Measurements from ENCODE around the gene ASPSCR1. TPM values are rescaled to one million over a fixed set of nuclear protein-coding genes. Genes with fewer than 3 reads are reported as not detected.

Gene ASPSCR1
- total and polyA plus RNA-seq, 9 of the 15 experiments (the other 6 are each of a cell fraction or from before 2014, with no cell fraction given): 0.90 to 36.9 (median 11.6) TPM

DNA sequence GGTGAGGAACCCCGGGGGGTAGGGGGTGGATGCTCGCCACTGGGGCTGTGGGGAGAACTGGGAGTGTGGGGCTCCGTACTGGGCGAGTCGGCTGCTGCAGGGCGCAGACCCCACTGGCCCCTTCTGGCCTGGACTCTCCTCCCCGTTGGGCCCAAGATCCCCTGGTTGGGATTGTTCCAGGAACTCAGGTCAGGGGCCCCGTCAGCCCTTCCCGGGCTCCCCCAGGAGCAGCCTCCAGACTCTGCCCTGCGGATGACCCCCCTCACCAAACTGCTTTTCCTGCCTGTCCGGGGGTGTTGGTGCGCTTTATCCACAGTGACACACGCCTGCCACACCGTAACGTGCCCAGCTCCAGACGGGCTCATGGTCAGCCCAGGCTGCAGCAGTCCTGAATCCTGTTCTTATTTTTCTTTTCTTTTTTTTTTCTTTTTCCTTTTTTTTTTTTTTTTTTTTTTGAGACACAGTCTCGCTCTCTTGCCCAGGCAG lies 24.2 kb downstream of the ASPSCR1 start (continued):
- TF ChIP-seq ZZZ3 (IDR thresholded peaks at IDR 0.05) (no peak), ZNF644 (tag; IDR thresholded peaks at IDR 0.05; ENCODE audit: low read depth) (no peak), ASH1L (IDR thresholded peaks at IDR 0.05; ENCODE audit: borderline replicate concordance, low read depth, partially characterized antibody) (no peak)

DNA sequence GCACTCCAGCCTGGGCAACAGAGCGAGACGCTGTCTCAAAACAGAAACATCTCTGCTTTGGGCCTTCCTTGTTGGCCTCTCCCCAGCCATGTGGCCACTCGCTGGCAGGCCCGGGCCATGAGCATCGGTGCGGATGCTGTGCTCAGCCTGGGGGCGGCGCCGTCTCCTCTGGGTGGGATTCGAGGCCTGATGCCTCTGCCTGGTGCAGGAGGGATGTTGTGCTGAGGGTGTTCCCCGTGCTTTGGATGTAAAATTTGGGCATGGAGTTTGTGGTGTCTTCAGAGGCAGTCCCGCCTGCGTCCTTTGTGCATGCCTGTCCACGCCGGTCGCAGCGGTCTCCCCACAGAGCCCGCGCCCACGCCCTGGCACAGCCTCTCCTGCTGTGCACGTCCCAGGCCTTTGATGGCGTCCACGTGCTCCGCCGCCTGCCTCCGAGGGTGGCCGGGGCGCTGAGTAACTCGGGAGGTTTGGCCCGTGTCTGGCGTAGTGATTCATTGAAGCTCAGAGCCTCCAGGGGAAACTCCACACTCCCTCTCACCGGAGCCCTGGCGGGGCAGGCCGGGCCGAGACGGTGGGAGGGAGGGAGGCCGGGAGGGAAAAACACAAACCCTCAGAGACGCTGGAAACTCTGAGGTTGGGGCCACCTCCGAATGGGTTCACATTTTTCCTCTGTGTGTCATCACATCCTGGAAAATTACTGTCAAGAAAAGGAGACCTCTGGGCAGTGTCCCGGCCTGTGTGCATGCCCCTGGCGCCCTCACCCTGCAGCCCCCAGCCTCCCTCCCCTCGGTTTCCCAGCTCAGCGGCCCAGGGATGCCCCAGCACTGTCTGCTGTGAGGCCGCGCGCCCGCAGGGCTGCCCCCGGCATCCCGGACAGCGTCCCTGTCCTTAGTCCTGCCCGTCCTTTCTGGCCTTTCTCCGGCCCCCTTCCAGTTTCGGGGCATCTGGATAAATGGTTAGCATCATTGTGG lies 26.3 kb downstream of the ASPSCR1 start:
- H2AFZ ChIP-seq (ENCODE audit: low read depth, low read length): no peak overlapping the region
- H3K9ac ChIP-seq (ENCODE audit: insufficient read depth in 1 of 2, low read depth in 2 of 2, low read length in 2 of 2): peak overlapping the region in 1 of 2 experiments; percentile 17; a peak in 1 of 4 replicates
- WGBS (ENCODE audit: insufficient coverage, low coverage, missing lambda C conversion rate): 72% methylated on average over 31 of the region's 53 CpGs
- H4K20me1 ChIP-seq (replicated peaks; ENCODE audit: control insufficient read depth, insufficient read depth, low read length): 0 out of 2 replicates have a peak, but pooled peaks cover 4% of the 10 kb centered on the region
- POLR2A ChIA-PET: interaction anchor here (0.6 to 0.8 kb wide), 4 partner anchors 14 to 368 kb away, joined by 3 to 5 read pairs (median 3); no protein-coding TSS in a partner anchor
- no peak for ATAC-seq
- peaks cover 3% of the 10 kb centered on the region for H3K9me1 ChIP-seq (ENCODE audit: control insufficient read depth, insufficient read depth, low read length)
- DNase-seq (ENCODE audit: extremely low read depth in 1 of 4, low spot score in 3 of 4): no peak
- H3K4me3 ChIP-seq: no peak overlapping the region
- no peaks in the 10 kb centered on the region for H3K79me2 ChIP-seq (ENCODE audit: control insufficient read depth, insufficient read depth, low read length)
- in situ Hi-C loops (cut with MboI): no loop called here
- H3K36me3 ChIP-seq (ENCODE audit: control insufficient read depth, insufficient read depth, low read length): no peaks in the 10 kb centered on the region
- CTCF ChIA-PET (ENCODE audit: low intra/inter-chr PET ratio): no interaction called here
- H3K9me3 ChIP-seq (replicated peaks; ENCODE audit: control insufficient read depth, insufficient read depth, low read depth, low read length): no peaks in the 10 kb centered on the region
- BruUV-seq (replicated peaks): no TSS peak
- peaks cover 0 to 76% of the 10 kb centered on the region in 2 experiments; a peak in 2 of 5 replicates for H3K4me1 ChIP-seq (replicated peaks in 1 of 2; ENCODE audit: control insufficient read depth in 2 of 2, insufficient read depth in 2 of 2, low read length in 2 of 2)
- no peak for FAIRE-seq
- intact Hi-C loops (cut with micrococcal nuclease): no loop called here
- no peaks in the 10 kb centered on the region for H3K27me3 ChIP-seq (ENCODE audit: control insufficient read depth in 2 of 2, insufficient read depth in 2 of 2, low read length in 2 of 2)
- TF ChIP-seq SP1 (CRISPR knock-in tag; IDR thresholded peaks at IDR 0.05): no peak
- TF ChIP-seq POLR2G (IDR thresholded peaks at IDR 0.05; ENCODE audit: low read depth, low read length): 0 out of 2 replicates have a peak, but pooled peaks have one; percentile 10
- TF ChIP-seq CREM (IDR thresholded peaks at IDR 0.05; ENCODE audit: low read depth): no peak
- H3K27ac ChIP-seq (ENCODE audit: extremely low read depth, low read depth, low read length): no peak overlapping the region
- H3K4me2 ChIP-seq (ENCODE audit: insufficient read depth, low read length): no peak overlapping the region

Measured in K562 (cell line).